PFSK-1 (cell line): ENCODE results near the gene DMRTC2.
A peak's percentile ranks its signal among the peaks of the same experiment; 100 is the strongest.

ENCODE experiments used
- POLR2AphosphoS5 ChIP-seq: IDR thresholded peaks from 2 replicates; pipeline ENCODE4 v1.6.1; 2012; ENCODE audit warnings: low read depth, mild to moderate bottlenecking, control low read depth, low read length, moderate library complexity
- SIN3A ChIP-seq: IDR thresholded peaks from 2 replicates; pipeline ENCODE4 v1.6.1; 2012; ENCODE audit warnings: mild to moderate bottlenecking, low read length, moderate library complexity, borderline replicate concordance; ENCODE audit not compliant: insufficient read depth

DNA sequence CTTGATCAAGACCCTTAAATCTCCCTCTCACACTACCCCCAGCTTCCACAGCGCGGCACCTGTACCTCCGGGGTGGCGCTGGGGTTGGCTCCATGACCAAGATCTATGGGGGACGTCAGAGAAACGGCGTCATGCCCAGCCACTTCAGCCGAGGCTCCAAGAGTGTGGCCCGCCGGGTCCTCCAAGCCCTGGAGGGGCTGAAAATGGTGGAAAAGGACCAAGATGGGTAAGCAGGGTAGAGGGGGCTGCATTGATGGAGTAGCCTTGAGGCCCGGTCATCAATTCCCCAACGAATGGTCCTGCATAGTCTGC, 24.1 kb downstream of the DMRTC2 start:
- peak; percentile 14; the same call in 1 of the 2 replicates for TF ChIP-seq POLR2AphosphoS5
- no peak for TF ChIP-seq SIN3A
